ENCODE results near the gene CABYR. TPM values are rescaled to one million over a fixed set of nuclear protein-coding genes. Genes with fewer than 3 reads are reported as not detected.

The CABYR gene
- total RNA-seq, 1 donor from 2014 or later = 0.49 TPM

- intact Hi-C loops (cut with micrococcal nuclease) = no loop called here
- Mint-ChIP-seq H3K4me3 (no peak overlapping the region), H3K27me3 (ENCODE audit: insufficient read depth) (peaks cover 16% of the 10 kb centered on the region), H3K9me3 (no peaks in the 10 kb centered on the region), H3K4me1 (ENCODE audit: low read depth) (no peaks in the 10 kb centered on the region), H3K36me3 (ENCODE audit: low read depth) (no peaks in the 10 kb centered on the region), H3K27ac (no peak overlapping the region)
- DNase-seq (ENCODE audit: low spot score) = no peak
Measured at GRCh38 chr18:24200494-24201290, 61.8 kb downstream of the CABYR start.

GRCh38 chr18:24201699-24202687 lies 63.1 kb downstream of the CABYR start:
- Mint-ChIP-seq H3K4me3 (no peak overlapping the region), H3K9me3 (no peaks in the 10 kb centered on the region)
- intact Hi-C loops (cut with micrococcal nuclease) = no loop called here

GRCh38 chr18:24204904-24205303 lies 66.0 kb downstream of the CABYR start:
- peaks cover 22% of the 10 kb centered on the region for H3K27me3 Mint-ChIP-seq (ENCODE audit: insufficient read depth)
- DNase-seq (ENCODE audit: low spot score) = no peak
- H3K9me3 Mint-ChIP-seq = no peaks in the 10 kb centered on the region
- H3K4me1 Mint-ChIP-seq (ENCODE audit: low read depth) = no peaks in the 10 kb centered on the region
- intact Hi-C loops (cut with micrococcal nuclease) = no loop called here
- no peaks in the 10 kb centered on the region for H3K36me3 Mint-ChIP-seq (ENCODE audit: low read depth)
- H3K4me3 Mint-ChIP-seq = no peak overlapping the region
- H3K27ac Mint-ChIP-seq = no peak overlapping the region

More at GRCh38 chr18:24201699-24202687, 63.1 kb downstream of the CABYR start:
- H3K27ac Mint-ChIP-seq = no peak overlapping the region
- H3K36me3 Mint-ChIP-seq (ENCODE audit: low read depth) = no peaks in the 10 kb centered on the region
- peaks cover 14% of the 10 kb centered on the region for H3K27me3 Mint-ChIP-seq (ENCODE audit: insufficient read depth)
- DNase-seq (ENCODE audit: low spot score) = no peak
- no peaks in the 10 kb centered on the region for H3K4me1 Mint-ChIP-seq (ENCODE audit: low read depth)

- no peak for DNase-seq (ENCODE audit: low spot score)
- Mint-ChIP-seq H3K27me3 (ENCODE audit: insufficient read depth) (peaks cover 24% of the 10 kb centered on the region), H3K4me3 (no peak overlapping the region), H3K9me3 (no peaks in the 10 kb centered on the region), H3K27ac (no peak overlapping the region), H3K36me3 (ENCODE audit: low read depth) (no peaks in the 10 kb centered on the region), H3K4me1 (ENCODE audit: low read depth) (no peaks in the 10 kb centered on the region)
- intact Hi-C loops (cut with micrococcal nuclease) = no loop called here
Measured at GRCh38 chr18:24208270-24209035, 69.6 kb downstream of the CABYR start.

- intact Hi-C loops (cut with micrococcal nuclease) = no loop called here
- Mint-ChIP-seq H3K36me3 (ENCODE audit: low read depth) (no peaks in the 10 kb centered on the region), H3K27ac (no peak overlapping the region), H3K9me3 (no peaks in the 10 kb centered on the region), H3K4me3 (no peak overlapping the region), H3K27me3 (ENCODE audit: insufficient read depth) (peaks cover 18% of the 10 kb centered on the region), H3K4me1 (ENCODE audit: low read depth) (no peaks in the 10 kb centered on the region)
- no peak for DNase-seq (ENCODE audit: low spot score)
Measured at GRCh38 chr18:24209558-24209957, 70.7 kb downstream of the CABYR start.

Other genes with a start within 250 kb of the CABYR start
- 28.8 and 31.8 TPM in 2 replicates for gene TTC39C, start 124.3 kb upstream of the CABYR start, total RNA-seq

Data from activated T-helper 1 cell treated with anti-CD3 and anti-CD28 coated beads, Interleukin-12 subunit alpha, Interleukin-12 subunit beta, Interleukin-2, Interleukin-4 antibody, amounts not matched to agents 30 ng/mL and 10 ng/mL and 1 ng/mL, durations not matched to agents 14 hours and 24 hours and 36 hours (primary cell).